ENCODE data around the gene PIK3R5.
"Not testable (repeated sequence)": the region's sequence is repeated elsewhere in the genome, so short reads cannot be mapped to it uniquely, and the experiment has no call there.

The PIK3R5 gene

GRCh38 chr17:8859027-8859803 is 106.3 kb downstream of the PIK3R5 start:
- DNase-seq (ENCODE audit: low read depth, low spot score): no peak

- no peak for DNase-seq (ENCODE audit: low read depth, low spot score)
Observed at GRCh38 chr17:8857919-8858318, 107.6 kb downstream of the PIK3R5 start.

DNA sequence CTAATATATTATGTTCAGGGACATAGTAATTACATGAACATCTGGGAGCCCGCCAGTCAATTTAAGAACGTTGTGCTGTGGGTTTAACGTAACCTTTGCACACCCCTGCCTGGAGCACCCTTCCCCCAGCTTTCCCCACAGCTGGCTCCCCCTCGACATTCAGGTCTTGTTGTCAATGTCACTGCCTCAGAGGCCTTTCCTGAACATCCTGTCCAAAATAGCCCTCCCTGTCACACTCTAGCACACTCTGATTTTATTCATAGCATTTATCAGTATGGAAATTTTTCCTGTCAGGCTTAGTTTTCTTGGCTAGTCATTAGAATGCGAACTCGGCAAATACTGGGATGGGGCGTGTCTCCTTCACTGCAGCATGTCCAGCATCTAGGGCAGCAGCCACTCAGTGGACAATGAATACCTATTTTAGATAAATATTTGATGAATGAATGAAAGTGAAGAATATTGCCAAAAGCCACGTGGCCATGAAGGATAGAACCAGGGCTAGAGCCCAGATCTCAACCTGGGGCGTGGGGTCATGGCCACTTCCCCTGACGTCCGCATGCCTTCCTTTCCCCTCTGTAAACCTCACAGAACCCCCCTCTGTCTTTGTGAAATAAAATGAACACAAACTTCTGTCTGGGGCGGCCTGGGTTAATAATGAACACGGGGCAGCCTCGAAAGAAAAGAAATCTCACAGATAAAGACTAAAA is 108.5 kb downstream of the PIK3R5 start:
- no peak for DNase-seq (ENCODE audit: low read depth, low spot score)

GRCh38 chr17:8856205-8856603 is 109.3 kb downstream of the PIK3R5 start:
- DNase-seq (ENCODE audit: low read depth, low spot score): not testable (repeated sequence)

GRCh38 chr17:8855477-8856204 is 109.9 kb downstream of the PIK3R5 start:
- no peak for DNase-seq (ENCODE audit: low read depth, low spot score)

DNA sequence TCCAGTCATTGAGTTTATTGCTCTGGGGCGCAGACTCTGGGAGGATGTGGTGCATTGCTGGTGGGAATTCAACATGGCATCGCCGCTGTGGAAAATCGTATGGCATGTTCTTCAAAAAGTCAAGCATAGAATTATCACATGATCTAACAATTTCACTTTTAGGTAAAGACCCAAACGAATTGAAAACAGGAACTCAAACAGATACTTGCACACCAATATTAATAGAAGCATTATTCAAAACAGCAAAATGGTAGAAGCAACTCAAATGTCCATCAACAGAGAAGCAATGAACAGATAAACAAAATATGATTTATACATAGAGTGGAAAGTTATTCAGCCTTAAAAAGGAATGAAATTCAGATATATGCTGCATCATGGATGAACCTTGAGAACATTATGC is 113.9 kb downstream of the PIK3R5 start:
- no peak for DNase-seq (ENCODE audit: low read depth, low spot score)

GRCh38 chr17:8849311-8850041 is 116.0 kb downstream of the PIK3R5 start:
- no peak for DNase-seq (ENCODE audit: low read depth, low spot score)

GRCh38 chr17:8847891-8848290 is 117.6 kb downstream of the PIK3R5 start:
- no peak for DNase-seq (ENCODE audit: low read depth, low spot score)

DNA sequence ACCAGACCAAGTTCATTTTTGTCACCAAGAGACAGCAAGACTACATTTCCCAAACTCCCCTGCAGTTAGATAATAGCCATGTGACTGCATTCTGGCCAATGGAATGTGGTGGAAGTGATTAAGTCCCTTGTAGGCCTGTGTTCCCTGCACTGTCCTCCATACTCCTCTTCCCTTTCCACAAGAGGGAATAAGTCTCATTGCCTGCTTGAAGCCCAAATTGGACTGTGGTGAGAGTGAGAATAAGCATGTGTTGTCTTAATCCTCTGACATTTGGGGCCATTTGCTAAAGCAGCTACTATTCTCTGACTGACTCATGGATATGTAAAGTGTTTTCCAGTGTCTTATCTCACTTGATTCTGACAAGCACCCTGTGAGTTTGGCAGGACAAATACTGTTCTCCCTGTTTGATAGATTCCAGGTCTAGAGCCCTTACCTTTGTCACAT is 118.7 kb downstream of the PIK3R5 start:
- peak; percentile 53 for DNase-seq (ENCODE audit: low read depth, low spot score)

- DNase-seq (ENCODE audit: low read depth, low spot score): no peak
Observed at GRCh38 chr17:8844229-8845218, 121.0 kb downstream of the PIK3R5 start.

- DNase-seq (ENCODE audit: low read depth, low spot score): no peak
Observed at GRCh38 chr17:8843344-8843743, 122.2 kb downstream of the PIK3R5 start.

DNA sequence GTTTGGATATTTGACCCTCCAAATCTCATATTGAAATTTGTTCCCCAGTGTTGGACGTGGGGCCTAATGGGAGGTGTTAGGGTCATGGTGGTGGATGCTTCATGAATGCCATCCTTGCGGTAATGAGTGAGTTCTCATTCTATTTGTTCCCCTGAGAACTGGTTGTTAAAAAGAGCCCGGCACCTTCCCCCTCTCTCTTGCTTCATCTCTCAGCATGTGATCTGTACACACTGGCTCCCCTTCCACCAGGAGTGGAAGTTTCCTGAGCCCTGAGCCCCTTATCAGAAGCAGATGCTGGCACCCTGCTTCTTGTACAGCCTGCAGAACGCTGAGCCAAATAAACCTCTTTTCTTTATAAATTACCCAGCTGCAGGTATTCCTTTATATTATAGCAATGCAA is 123.7 kb downstream of the PIK3R5 start:
- DNase-seq (ENCODE audit: low read depth, low spot score): no peak

GRCh38 chr17:8839410-8839935 is 126.0 kb downstream of the PIK3R5 start:
- DNase-seq (ENCODE audit: low read depth, low spot score): no peak

DNA sequence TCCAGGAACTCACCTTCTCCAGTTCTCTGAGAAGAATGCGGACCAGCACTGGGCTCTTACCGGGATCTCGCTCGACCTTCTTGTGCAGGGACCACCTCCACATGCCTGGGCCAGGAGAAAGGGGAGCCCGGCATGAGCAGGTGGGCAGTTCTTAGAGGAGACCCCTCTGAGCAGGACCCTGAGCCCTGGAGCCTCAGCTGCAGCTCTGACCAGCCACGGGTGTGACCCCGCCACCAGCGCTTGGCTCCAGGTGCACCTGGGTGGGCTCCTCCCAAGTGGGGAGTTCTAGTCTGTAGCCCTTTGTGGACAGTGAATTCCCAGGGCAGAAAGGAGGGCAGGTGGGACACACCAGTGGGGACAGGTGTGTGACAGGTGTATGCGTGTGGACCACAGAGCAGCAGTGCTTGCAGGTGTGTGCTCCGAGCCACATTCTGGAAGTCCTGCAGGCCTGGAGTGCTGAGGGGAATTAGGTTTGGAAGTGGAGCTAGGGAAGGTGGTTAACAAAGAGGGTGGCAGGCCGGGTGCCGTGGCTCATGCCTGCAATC is 126.9 kb downstream of the PIK3R5 start:
- DNase-seq (ENCODE audit: low read depth, low spot score): no peak

GRCh38 chr17:8837563-8838075 is 127.9 kb downstream of the PIK3R5 start:
- peak; percentile 21 for DNase-seq (ENCODE audit: low read depth, low spot score)

DNA sequence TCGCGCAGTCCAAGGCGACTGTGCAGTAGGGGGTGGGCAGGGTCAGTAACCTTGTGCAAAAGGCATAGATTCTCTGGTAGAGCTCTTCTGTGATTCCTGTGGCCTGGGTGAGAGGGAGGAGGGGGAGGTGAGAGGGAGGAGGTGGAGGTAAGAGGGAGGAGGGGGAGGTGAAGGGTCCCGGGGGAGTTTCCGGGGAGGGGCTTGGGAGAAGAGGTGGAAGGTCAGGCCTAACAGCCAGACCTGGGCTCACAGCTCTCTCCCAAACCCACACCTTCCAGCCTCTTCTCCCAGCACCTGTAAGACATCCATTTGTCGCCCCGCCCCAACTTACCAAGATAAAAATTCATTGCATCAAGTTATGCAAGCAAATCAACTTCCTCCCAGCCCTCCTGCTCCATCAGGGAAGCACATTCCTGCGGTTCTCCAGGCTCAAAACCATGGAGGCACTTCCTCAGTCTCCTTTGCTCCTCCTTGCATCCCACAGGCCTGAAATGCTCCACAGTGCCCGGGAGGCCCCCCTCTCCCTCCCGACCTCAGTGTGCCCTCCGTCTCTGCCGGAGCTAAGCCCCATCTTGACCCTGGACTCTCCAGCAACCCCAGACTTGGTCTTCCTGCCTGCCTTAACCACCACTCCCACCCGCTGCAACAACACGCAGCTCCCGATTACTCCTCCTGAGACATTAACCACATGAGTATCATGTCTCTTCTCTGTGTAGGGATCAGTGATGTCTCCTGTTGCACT is 128.5 kb downstream of the PIK3R5 start:
- DNase-seq (ENCODE audit: low read depth, low spot score): no peak

DNA sequence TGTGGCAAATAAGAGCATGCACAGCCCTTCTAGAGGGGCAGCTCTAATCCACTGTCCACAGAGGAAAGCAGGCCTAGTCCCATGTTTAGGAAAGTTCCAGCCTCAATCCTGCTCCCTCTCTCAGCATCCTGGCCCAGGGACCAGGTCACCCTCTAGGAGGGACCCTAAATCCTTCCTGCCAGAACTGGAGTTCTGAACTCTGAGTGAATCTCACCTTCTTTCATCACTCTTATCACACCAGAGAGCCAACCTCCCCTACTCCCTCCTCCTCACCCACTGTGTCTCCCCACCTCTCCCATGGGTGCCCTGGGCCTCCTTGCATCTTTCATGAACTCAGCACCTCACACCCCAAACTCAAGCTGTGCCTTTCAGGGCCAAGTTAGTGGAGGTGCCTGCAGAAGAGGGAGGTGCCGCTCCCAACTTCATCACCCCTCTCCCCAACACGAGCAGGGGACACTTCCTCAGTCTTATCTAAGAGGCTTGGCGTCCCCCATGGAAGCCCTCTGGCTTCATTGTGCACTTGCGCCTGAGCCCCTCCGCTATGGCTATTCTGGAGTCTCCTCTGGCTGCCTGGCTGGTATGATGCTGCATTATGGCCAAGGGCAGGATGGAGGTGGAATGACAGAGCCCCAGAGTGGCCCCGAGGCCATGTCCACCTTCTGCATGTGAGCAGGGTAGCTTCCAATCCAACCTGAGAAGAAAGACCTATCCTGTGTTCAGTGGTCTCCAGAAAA is 129.7 kb downstream of the PIK3R5 start:
- no peak for DNase-seq (ENCODE audit: low read depth, low spot score)

DNA sequence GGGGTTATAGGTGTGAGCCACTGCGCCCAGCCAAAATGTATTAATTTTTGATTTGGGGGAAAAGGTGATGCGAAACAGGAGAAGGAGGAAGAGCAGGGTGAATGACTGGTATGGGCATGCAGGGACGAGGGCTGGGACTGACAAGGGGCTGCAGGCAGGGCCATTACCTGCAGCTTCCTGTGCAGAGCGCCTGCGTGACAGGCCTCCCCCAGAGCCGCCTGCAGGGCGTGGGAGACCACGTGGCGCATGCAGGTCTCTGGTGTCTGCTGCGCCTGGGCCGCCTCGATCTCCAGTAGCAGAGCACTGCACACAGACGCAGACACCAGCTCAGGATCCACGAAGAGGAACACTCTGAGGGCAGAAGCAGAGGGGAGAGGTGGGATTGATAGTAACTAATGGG is 130.4 kb downstream of the PIK3R5 start:
- DNase-seq (ENCODE audit: low read depth, low spot score): peak; percentile 62
